H9 (cell line): Measurements from ENCODE around the gene HDC. TPM values are rescaled to one million over a fixed set of nuclear protein-coding genes. Genes with fewer than 3 reads are reported as not detected.

ENCODE experiments used
- DNase-seq: peaks from one replicate; pipeline ENCODE4 v3.0.0-alpha.2; 2017
- H2AFZ ChIP-seq: one replicate; pipeline ENCODE4 v1.6.1; 2013; ENCODE audit warnings: mild to moderate bottlenecking, low read length, control low read depth, moderate library complexity
- H2AK5ac ChIP-seq: 2 replicates; pipeline ENCODE4 v1.6.1; 2013; ENCODE audit warnings: low read length, control low read depth, mixed read lengths; ENCODE audit not compliant: insufficient read length
- H2BK120ac ChIP-seq: one replicate; pipeline ENCODE4 v1.6.1; 2013; ENCODE audit warnings: low read depth, mild to moderate bottlenecking, low read length, control low read depth, inconsistent platforms; ENCODE audit not compliant: poor library complexity, severe bottlenecking
- H2BK12ac ChIP-seq: 2 replicates; pipeline ENCODE4 v1.6.1; 2013; ENCODE audit warnings: low read length, control low read depth, mixed read lengths, low read depth; ENCODE audit not compliant: insufficient read length
- H2BK15ac ChIP-seq: 2 replicates; pipeline ENCODE4 v1.6.1; 2013; ENCODE audit warnings: low read depth, low read length, control low read depth
- H2BK20ac ChIP-seq: one replicate; pipeline ENCODE4 v1.6.1; 2013; ENCODE audit warnings: low read depth, mild to moderate bottlenecking, low read length, control low read depth, inconsistent platforms; ENCODE audit not compliant: poor library complexity, severe bottlenecking
- H2BK5ac ChIP-seq: 2 replicates; pipeline ENCODE4 v1.6.1; 2013; ENCODE audit warnings: low read length, control low read depth, mixed read lengths; ENCODE audit not compliant: insufficient read length
- H3K14ac ChIP-seq: 2 replicates; pipeline ENCODE4 v1.6.1; 2013; ENCODE audit warnings: low read length, control low read depth; ENCODE audit not compliant: insufficient read depth
- H3K18ac ChIP-seq: 2 replicates; pipeline ENCODE4 v1.6.1; 2013; ENCODE audit warnings: low read depth, mild to moderate bottlenecking, mixed read lengths, low read length, control low read depth; ENCODE audit not compliant: insufficient read length
- H3K23ac ChIP-seq: 2 replicates; pipeline ENCODE4 v1.6.1; 2013; ENCODE audit warnings: low read length, control low read depth, mixed read lengths, low read depth; ENCODE audit not compliant: insufficient read length
- H3K23me2 ChIP-seq: 2 replicates; pipeline ENCODE4 v1.6.1; 2013; ENCODE audit warnings: low read depth, mild to moderate bottlenecking, mixed read lengths, low read length, control low read depth; ENCODE audit not compliant: insufficient read length, poor library complexity, severe bottlenecking
- H3K27ac ChIP-seq: 2 replicates; pipeline ENCODE4 v1.5.1; 2013; ENCODE audit warnings: low read length, control low read depth, mixed read lengths, low read depth; ENCODE audit not compliant: insufficient read length
- H3K27me3 ChIP-seq: 2 replicates; pipeline ENCODE4 v1.6.1; 2013; ENCODE audit warnings: low read length, control low read depth, inconsistent platforms; ENCODE audit not compliant: insufficient read depth
- H3K4ac ChIP-seq: 2 replicates; pipeline ENCODE4 v1.6.1; 2013; ENCODE audit warnings: low read depth, mild to moderate bottlenecking, control low read depth, inconsistent platforms, low read length, moderate library complexity
- H3K4me1 ChIP-seq: 2 replicates; pipeline ENCODE4 v1.6.1; 2013; ENCODE audit warnings: low read length, control low read depth, inconsistent platforms; ENCODE audit not compliant: insufficient read depth
- H3K4me2 ChIP-seq: 2 replicates; pipeline ENCODE4 v1.6.1; 2013; ENCODE audit warnings: low read length, control low read depth, mixed read lengths; ENCODE audit not compliant: insufficient read length, insufficient read depth
- H3K56ac ChIP-seq: 2 replicates; pipeline ENCODE4 v1.6.1; 2013; ENCODE audit warnings: low read depth, mild to moderate bottlenecking, mixed read lengths, low read length, control low read depth; ENCODE audit not compliant: insufficient read length
- H3K79me1 ChIP-seq: 2 replicates; pipeline ENCODE4 v1.6.1; 2013; ENCODE audit warnings: low read depth, mild to moderate bottlenecking, moderate library complexity, low read length, control low read depth, inconsistent platforms; ENCODE audit not compliant: insufficient read depth, poor library complexity, severe bottlenecking
- H3K79me2 ChIP-seq: 2 replicates; pipeline ENCODE4 v1.6.1; 2013; ENCODE audit warnings: low read length, control low read depth, inconsistent platforms; ENCODE audit not compliant: insufficient read depth
- H3K9ac ChIP-seq: 2 replicates; pipeline ENCODE4 v1.6.1; 2013; ENCODE audit warnings: low read length, control low read depth, mixed read lengths; ENCODE audit not compliant: insufficient read length; ENCODE audit errors: extremely low read depth
- H3K9me3 ChIP-seq: one replicate; pipeline ENCODE4 v1.6.1; 2013; ENCODE audit warnings: low read depth, low read length, inconsistent platforms; ENCODE audit not compliant: control insufficient read depth
- H3T11ph ChIP-seq: one replicate; pipeline ENCODE4 v1.6.1; 2013; ENCODE audit warnings: mild to moderate bottlenecking, low read length, control low read depth, inconsistent platforms
- H4K20me1 ChIP-seq: one replicate; pipeline ENCODE4 v1.6.1; 2013; ENCODE audit not compliant: control insufficient read depth, insufficient read length, insufficient read depth
- H4K5ac ChIP-seq: 2 replicates; pipeline ENCODE4 v1.6.1; 2013; ENCODE audit warnings: low read depth, mild to moderate bottlenecking, mixed read lengths, low read length, control low read depth; ENCODE audit not compliant: insufficient read length
- H4K8ac ChIP-seq: replicated peaks from 2 replicates; pipeline ENCODE4 v1.6.1; 2013; ENCODE audit warnings: low read length, control low read depth, mixed read lengths, low read depth; ENCODE audit not compliant: insufficient read length
- H4K91ac ChIP-seq: 2 replicates; pipeline ENCODE4 v1.6.1; 2013; ENCODE audit warnings: low read depth, mild to moderate bottlenecking, moderate library complexity, mixed read lengths, low read length, control low read depth; ENCODE audit not compliant: insufficient read length
- H3K27ac Mint-ChIP-seq, 3 experiments: 2 replicates in 2 of 3; 3 replicates in 1 of 3; pipeline ENCODE4 v1.8.0; 2020 to 2021; ENCODE audit warnings: mixed read lengths in 3 of 3, mild to moderate bottlenecking in 1 of 3, moderate library complexity in 1 of 3
- H3K27me3 Mint-ChIP-seq: 2 replicates; pipeline ENCODE4 v1.8.0; 2021; ENCODE audit warnings: low read depth, mild to moderate bottlenecking, moderate library complexity, mixed read lengths
- H3K36me3 Mint-ChIP-seq, 3 experiments: 2 replicates in 2 of 3; 3 replicates in 1 of 3; pipeline ENCODE4 v1.8.0; 2020 to 2021; ENCODE audit warnings: low read depth in 3 of 3, mixed read lengths in 3 of 3; ENCODE audit not compliant: insufficient read depth in 1 of 3
- H3K4me1 Mint-ChIP-seq, 2 experiments: 2 replicates each; pipeline ENCODE4 v1.8.0; 2020; ENCODE audit warnings: mixed read lengths in 2 of 2
- H3K4me3 Mint-ChIP-seq, 2 experiments: 2 replicates in 1 of 2; 3 replicates in 1 of 2; pipeline ENCODE4 v1.8.0; 2020 to 2021; ENCODE audit warnings: mild to moderate bottlenecking in 2 of 2, mixed read lengths in 2 of 2, moderate library complexity in 1 of 2
- H3K9me3 Mint-ChIP-seq, 2 experiments: 2 replicates in 1 of 2; 3 replicates in 1 of 2; pipeline ENCODE4 v1.8.0; 2020; ENCODE audit warnings: mild to moderate bottlenecking in 2 of 2, mixed read lengths in 2 of 2, moderate library complexity in 1 of 2
- CTCF ChIP-seq: fragments of 200-600 bp; sonication (generic); conservative IDR thresholded peaks from 3 replicates; pipeline ENCODE4 v1.8.0; 2021; ENCODE audit warnings: antibody characterized with exemption, mild to moderate bottlenecking
- WGBS: extraction: QIAGEN DNeasy Blood & Tissue Kit; methylation state at CpG from one replicate; pipeline ENCODE4 v1.1.7; 2013; ENCODE audit warnings: missing lambda C conversion rate, low lambda C conversion rate, mixed read lengths; ENCODE audit not compliant: insufficient read length; ENCODE audit errors: extremely low coverage; 5-methylcytosine and 5-hydroxymethylcytosine counted together
- total RNA-seq: library from RNA; stranded (reverse); gene quantifications from 2 replicates; pipeline ENCODE4 v1.2.1, GENCODE V29; 2021

Gene HDC
- total RNA-seq, 1 experiment from 2014 or later, result not detected

- H3K9me3 ChIP-seq, result no peaks in the 10 kb centered on the region
- no peak overlapping the region for H3K4me2 ChIP-seq
- H3K79me1 ChIP-seq, result no peaks in the 10 kb centered on the region
- no peaks in the 10 kb centered on the region for H3K23me2 ChIP-seq
- no peak overlapping the region for H3T11ph ChIP-seq
- H3K4me3 Mint-ChIP-seq, result no peak overlapping the region
- no peak overlapping the region for H2BK120ac ChIP-seq
- no peak overlapping the region for H3K27ac Mint-ChIP-seq
- H3K27ac ChIP-seq, result no peak overlapping the region
- no peak overlapping the region for H4K8ac ChIP-seq
- H3K18ac ChIP-seq, result no peak overlapping the region
- no peak overlapping the region for H2BK15ac ChIP-seq
- H2AK5ac ChIP-seq, result no peak overlapping the region
- no peak for DNase-seq
- H3K56ac ChIP-seq, result no peak overlapping the region
- no peak overlapping the region for H4K5ac ChIP-seq
- no peak overlapping the region for H2AFZ ChIP-seq
- TF ChIP-seq CTCF, result no peak
- H2BK20ac ChIP-seq, result no peak overlapping the region
- H3K79me2 ChIP-seq, result no peaks in the 10 kb centered on the region
- H3K27me3 ChIP-seq, result no peaks in the 10 kb centered on the region
- H3K4me1 Mint-ChIP-seq, result peaks cover 7 to 9% of the 10 kb centered on the region in 2 experiments
- no CpG with 5 or more reads among the region's 2 CpGs for WGBS
- no peak overlapping the region for H3K14ac ChIP-seq
- H4K20me1 ChIP-seq, result no peaks in the 10 kb centered on the region
- no peak overlapping the region for H3K4ac ChIP-seq
- no peak overlapping the region for H2BK5ac ChIP-seq
- H3K9ac ChIP-seq, result no peak overlapping the region
- no peak overlapping the region for H3K23ac ChIP-seq
- peaks cover 3% of the 10 kb centered on the region; the same call in 1 of the 2 replicates for H3K27me3 Mint-ChIP-seq
- no peaks in the 10 kb centered on the region for H3K36me3 Mint-ChIP-seq
- H3K4me1 ChIP-seq, result no peaks in the 10 kb centered on the region
- no peak overlapping the region for H4K91ac ChIP-seq
- no peak overlapping the region for H2BK12ac ChIP-seq
- no peaks in the 10 kb centered on the region for H3K9me3 Mint-ChIP-seq
These were observed 4.5 kb downstream of the HDC start for GRCh38 chr15:50260969-50261496.
